Measurements from ENCODE around the gene ZNF416. TPM values are rescaled to one million over a fixed set of nuclear protein-coding genes. Genes with fewer than 3 reads are reported as not detected.

The ZNF416 gene
- total RNA-seq, 2 experiments from 2014 or later = 5.2 to 5.7 TPM

- no peak overlapping the region for H3K4me3 ChIP-seq (ENCODE audit: low read length)
- H3K27ac ChIP-seq (ENCODE audit: low read depth in 1 of 2, low read length in 2 of 2) = no peak overlapping the region
- peaks cover 42 to 99% of the 10 kb centered on the region in 2 experiments for H3K9me3 ChIP-seq (ENCODE audit: control insufficient read depth in 1 of 2, insufficient read depth in 1 of 2, low read length in 2 of 2)
- no peak for DNase-seq
- intact Hi-C loops (cut with DNase I, micrococcal nuclease) = no loop called here
- CTCF ChIA-PET = no interaction called here
- H3K27me3 ChIP-seq (ENCODE audit: control insufficient read depth in 1 of 2, insufficient read depth in 2 of 2, low read length in 2 of 2) = no peaks in the 10 kb centered on the region
- no peak for TF ChIP-seq CTCF (IDR thresholded peaks at IDR 0.05)
- H3K4me1 Mint-ChIP-seq (ENCODE audit: low read depth) = no peaks in the 10 kb centered on the region
- no peaks in the 10 kb centered on the region for H3K27me3 Mint-ChIP-seq
- peaks cover 100% of the 10 kb centered on the region for H3K36me3 Mint-ChIP-seq (ENCODE audit: low read depth)
- POLR2A ChIA-PET = no interaction called here
- peaks cover 36% of the 10 kb centered on the region for H3K9me3 Mint-ChIP-seq
- H3K4me3 Mint-ChIP-seq = no peak overlapping the region
- H3K4me1 ChIP-seq (ENCODE audit: insufficient read depth, low read length) = no peaks in the 10 kb centered on the region
- no peak overlapping the region for H3K27ac Mint-ChIP-seq
- H3K36me3 ChIP-seq (ENCODE audit: insufficient read depth, low read length) = peaks cover 55% of the 10 kb centered on the region
- ATAC-seq (ENCODE audit: poor library complexity) = no peak
Measured at GRCh38 chr19:57537953-57538547, 40.7 kb downstream of the ZNF416 start.

- peak; percentile 97 for ATAC-seq (ENCODE audit: poor library complexity)
- peak; percentile 76 to 96 (median 83) for DNase-seq
- peaks cover 55% of the 10 kb centered on the region for H3K36me3 Mint-ChIP-seq (ENCODE audit: low read depth)
- Histone ChIP-seq H3K36me3 (ENCODE audit: insufficient read depth, low read length) (peaks cover 17% of the 10 kb centered on the region), H3K27me3 (ENCODE audit: control insufficient read depth in 1 of 2, insufficient read depth in 2 of 2, low read length in 2 of 2) (no peaks in the 10 kb centered on the region), H3K27ac (ENCODE audit: low read depth in 1 of 2, low read length in 2 of 2) (peak within 1 kb of the TSS; percentile 77 to 81), H3K4me3 (ENCODE audit: low read length) (peak within 1 kb of the TSS; percentile 96), H3K4me1 (ENCODE audit: insufficient read depth, low read length) (peaks cover 18% of the 10 kb centered on the region), H3K9me3 (ENCODE audit: control insufficient read depth in 1 of 2, insufficient read depth in 1 of 2, low read length in 2 of 2) (peaks cover 26 to 31% of the 10 kb centered on the region in 2 experiments)
- H3K27ac Mint-ChIP-seq = peak within 1 kb of the TSS; percentile 94
- ChIA-PET POLR2A (interaction anchor here (0.6 to 1.3 kb wide), 7 partner anchors 27 to 656 kb away, joined by 3 to 6 read pairs (median 5); partner anchors contain the start of genes ZNF134, ZNF274, ZNF416 and ZNF419), CTCF (interaction anchor here (0.9 kb wide), 1 partner anchor 28 kb away, joined by 3 read pairs; the partner anchor contains the start of gene ZNF773)
- H3K4me1 Mint-ChIP-seq (ENCODE audit: low read depth) = peaks cover 23% of the 10 kb centered on the region
- H3K4me3 Mint-ChIP-seq = peak within 1 kb of the TSS; percentile 97
- peaks cover 25% of the 10 kb centered on the region for H3K9me3 Mint-ChIP-seq
- H3K27me3 Mint-ChIP-seq = no peaks in the 10 kb centered on the region
- no peak for TF ChIP-seq CTCF (IDR thresholded peaks at IDR 0.05)
- intact Hi-C loops (cut with DNase I, micrococcal nuclease) = loop anchor here (1.0 to 5.0 kb wide), 8 partner anchors 28 to 115 kb away; partner anchors contain the start of genes ZNF416 (in 2 of the 2), ZNF550 (in 2 of the 2), ZNF17 (in 1 of the 2) and ZNF419 (in 1 of the 2)
Measured at GRCh38 chr19:57527136-57527881, 51.4 kb downstream of the ZNF416 start, which contains the start of gene ZNF549. Gene ZNF549 (plus strand): TSS chr19:57527356. CDS start chr19:57527574, 218 bp downstream.

Other genes with a start within 250 kb of the ZNF416 start
- 1 to 10 TPM; 4.9 to 5.4 TPM for gene ZNF304, start 227.6 kb downstream of the ZNF416 start, total RNA-seq
- 10 to 100 TPM; 11.5 to 12.7 TPM for gene TRAPPC2B, start 215.4 kb downstream of the ZNF416 start, total RNA-seq
- gene ZNF547, start 215.4 kb downstream of the ZNF416 start, total RNA-seq = 1 to 10 TPM; 1.4 to 2.1 TPM
- 10 to 100 TPM; 68.3 to 70.4 TPM for gene ZNF548, start 189.1 kb downstream of the ZNF416 start, total RNA-seq
- gene ZNF17, start 167.8 kb downstream of the ZNF416 start, total RNA-seq = 1 to 10 TPM; 9.3 to 10.0 TPM
- 1 to 10 TPM; 5.7 to 6.2 TPM for gene ZNF749, start 143.6 kb downstream of the ZNF416 start, total RNA-seq
- under 1 TPM; 0.11 to 0.16 TPM for gene VN1R1, start 121.8 kb downstream of the ZNF416 start, total RNA-seq
- gene ZNF772, start 101.3 kb downstream of the ZNF416 start, total RNA-seq = 1 to 10 TPM; 2.5 to 3.2 TPM
- 1 to 10 TPM; 8.3 to 9.2 TPM for gene ZNF419, start 91.2 kb downstream of the ZNF416 start, total RNA-seq
- 10 to 100 TPM; 20.3 to 22.3 TPM for gene ZNF773, start 79.0 kb downstream of the ZNF416 start, total RNA-seq
- gene ZNF549, start 51.6 kb downstream of the ZNF416 start, total RNA-seq = 10 to 100 TPM; 10.1 to 11.1 TPM
- gene ZNF550, start 19.0 kb downstream of the ZNF416 start, total RNA-seq = 10 to 100 TPM; 15.7 to 20.0 TPM
- 1 to 10 TPM; 6.9 to 7.1 TPM for gene ZIK1, start 5.2 kb upstream of the ZNF416 start, total RNA-seq
- 1 to 10 TPM; 2.7 to 3.4 TPM for gene ZNF530, start 21.0 kb upstream of the ZNF416 start, total RNA-seq
- 10 to 100 TPM; 24.6 to 25.7 TPM for gene ZNF134, start 35.3 kb upstream of the ZNF416 start, total RNA-seq
- 10 to 100 TPM; 29.3 to 30.5 TPM for gene ZNF211, start 54.3 kb upstream of the ZNF416 start, total RNA-seq
- gene ZSCAN4, start 90.0 kb upstream of the ZNF416 start, total RNA-seq = not detected
- gene ZNF551, start 103.1 kb upstream of the ZNF416 start, total RNA-seq = 10 to 100 TPM; 11.4 to 11.6 TPM
- gene ZNF154, start 130.3 kb upstream of the ZNF416 start, total RNA-seq = 10 to 100 TPM; 16.9 to 18.0 TPM
- 10 to 100 TPM; 12.3 to 12.4 TPM for gene ZNF671, start 148.7 kb upstream of the ZNF416 start, total RNA-seq
- gene ZNF776, start 167.9 kb upstream of the ZNF416 start, total RNA-seq = 10 to 100 TPM; 21.7 to 28.4 TPM
- gene ZNF586, start 190.8 kb upstream of the ZNF416 start, total RNA-seq = 10 to 100 TPM; 51.1 to 53.4 TPM
- 10 to 100 TPM; 22.2 to 22.3 TPM for gene ZNF552, start 236.0 kb upstream of the ZNF416 start, total RNA-seq

Measured in CD4-positive, alpha-beta T cell (primary cell).